KOPT-K1 (cell line): ENCODE results near the gene NBEA.

Experiments used
- H3K27ac ChIP-seq: fragments of 200-600 bp; sonication (generic); 2 replicates; pipeline ENCODE4 v1.5.1; 2016; ENCODE audit warnings: antibody characterized with exemption, mild to moderate bottlenecking, low read depth, low read length; ENCODE audit not compliant: poor library complexity, severe bottlenecking
- H3K36me3 ChIP-seq: fragments of 200-600 bp; sonication (generic); 2 replicates; pipeline ENCODE4 v1.5.1; 2017; ENCODE audit warnings: antibody characterized with exemption, mild to moderate bottlenecking, low read length, moderate library complexity; ENCODE audit not compliant: insufficient read depth
- H3K9me3 ChIP-seq: fragments of 200-600 bp; sonication (generic); 2 replicates; pipeline ENCODE4 v1.5.1; 2017; ENCODE audit warnings: antibody characterized with exemption, low read length, mild to moderate bottlenecking; ENCODE audit not compliant: insufficient read depth, poor library complexity, severe bottlenecking

NBEA gene

DNA sequence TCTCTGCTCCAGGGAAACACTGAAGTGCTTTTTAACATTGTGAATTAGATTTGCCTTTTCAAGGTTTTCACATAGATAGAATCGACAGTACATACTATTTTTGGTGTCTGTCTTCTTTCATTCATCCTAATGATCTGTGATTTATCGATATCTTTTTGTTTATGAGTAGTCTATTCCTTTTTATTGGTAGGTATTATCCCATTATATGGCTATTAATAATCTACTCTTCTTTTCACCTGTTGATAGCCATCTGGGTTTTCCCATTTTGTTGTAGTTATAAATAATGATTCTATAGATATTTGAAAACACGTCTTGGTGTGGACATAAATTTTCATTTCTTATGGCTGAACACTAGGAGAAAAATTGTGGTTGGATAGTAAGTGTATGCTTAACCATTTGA is 271.8 kb downstream of the NBEA start:
- Histone ChIP-seq H3K27ac (no peak overlapping the region), H3K9me3 (no peaks in the 10 kb centered on the region), H3K36me3 (no peaks in the 10 kb centered on the region)

GRCh38 chr13:35216131-35216530 is 274.1 kb downstream of the NBEA start:
- H3K27ac ChIP-seq, result no peak overlapping the region
- H3K9me3 ChIP-seq, result no peaks in the 10 kb centered on the region
- H3K36me3 ChIP-seq, result no peaks in the 10 kb centered on the region

- no peak overlapping the region for H3K27ac ChIP-seq
- H3K36me3 ChIP-seq, result no peaks in the 10 kb centered on the region
- no peaks in the 10 kb centered on the region for H3K9me3 ChIP-seq
Measured at GRCh38 chr13:35219021-35219420, 277.0 kb downstream of the NBEA start.

DNA sequence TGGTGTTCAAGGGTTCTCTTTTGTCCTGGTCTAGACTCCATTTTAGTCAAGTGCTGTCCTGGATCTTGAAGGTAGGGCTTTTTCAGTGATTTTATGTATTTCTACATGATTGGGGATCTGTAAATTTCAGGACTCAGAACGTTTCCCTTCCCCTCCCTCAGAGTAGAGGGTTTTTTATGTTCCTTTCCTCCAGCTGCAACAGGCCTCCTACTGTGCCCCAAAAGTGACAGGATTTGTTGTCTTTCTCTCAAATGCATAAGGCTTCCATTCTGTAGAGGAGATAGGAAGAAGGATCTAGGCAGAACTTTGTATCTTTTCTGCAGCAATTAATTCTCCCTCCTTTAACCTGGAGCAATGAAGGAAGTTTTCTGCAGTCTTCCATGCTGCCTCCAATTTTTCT is 283.1 kb downstream of the NBEA start:
- H3K27ac ChIP-seq, result no peak overlapping the region
- no peaks in the 10 kb centered on the region for H3K9me3 ChIP-seq
- H3K36me3 ChIP-seq, result no peaks in the 10 kb centered on the region

- H3K27ac ChIP-seq, result no peak overlapping the region
- no peaks in the 10 kb centered on the region for H3K36me3 ChIP-seq
- no peaks in the 10 kb centered on the region for H3K9me3 ChIP-seq
Measured at GRCh38 chr13:35225582-35225981, 283.5 kb downstream of the NBEA start.

GRCh38 chr13:35228536-35228935 is 286.5 kb downstream of the NBEA start:
- Histone ChIP-seq H3K27ac (no peak overlapping the region), H3K36me3 (no peaks in the 10 kb centered on the region), H3K9me3 (no peaks in the 10 kb centered on the region)

DNA sequence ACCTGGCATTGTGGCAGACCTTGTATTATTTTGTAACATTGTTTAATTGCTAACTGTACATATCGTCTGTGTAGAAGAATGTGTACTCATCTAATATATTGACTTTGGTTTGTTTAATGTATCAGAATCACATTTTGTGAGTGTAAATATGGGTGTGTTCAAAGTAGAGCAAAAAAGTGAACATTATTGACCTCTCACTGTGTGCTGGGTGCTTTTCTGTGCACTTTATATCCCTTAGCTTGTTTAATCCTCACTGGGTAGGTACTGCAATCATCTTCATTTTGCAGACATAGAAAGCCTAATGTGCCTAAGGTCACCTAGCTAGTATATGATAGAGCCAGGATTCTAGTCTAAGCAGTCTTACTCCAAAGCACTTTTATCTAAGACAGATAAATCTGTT is 289.4 kb downstream of the NBEA start:
- H3K9me3 ChIP-seq, result no peaks in the 10 kb centered on the region
- H3K36me3 ChIP-seq, result no peaks in the 10 kb centered on the region
- no peak overlapping the region for H3K27ac ChIP-seq

DNA sequence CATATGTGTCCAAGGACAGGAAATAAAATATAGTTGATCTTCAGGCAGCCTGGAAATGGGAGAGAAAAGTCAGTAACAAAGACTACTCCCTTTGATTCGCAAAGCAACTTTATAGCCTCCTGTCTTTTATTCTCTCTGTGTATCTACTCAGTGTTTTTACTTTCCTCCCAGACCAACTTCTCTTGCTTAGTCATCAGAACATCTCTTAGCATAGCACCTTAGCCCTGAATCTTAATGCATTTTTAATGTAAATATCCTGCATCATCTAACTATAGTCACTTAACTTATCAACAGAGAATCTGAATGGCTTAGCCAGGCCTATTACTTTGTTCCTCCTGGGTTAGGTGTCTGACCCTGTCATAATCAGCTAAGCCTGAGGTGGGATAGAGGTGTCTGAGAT is 296.2 kb downstream of the NBEA start:
- H3K36me3 ChIP-seq, result no peaks in the 10 kb centered on the region
- H3K9me3 ChIP-seq, result no peaks in the 10 kb centered on the region

GRCh38 chr13:35252536-35253205 is 310.6 kb downstream of the NBEA start:
- no peaks in the 10 kb centered on the region for H3K36me3 ChIP-seq
- H3K9me3 ChIP-seq, result peaks cover 19% of the 10 kb centered on the region
- H3K27ac ChIP-seq, result no peak overlapping the region

More for the DNA sequence above, 296.2 kb downstream of the NBEA start:
- no peak overlapping the region for H3K27ac ChIP-seq

DNA sequence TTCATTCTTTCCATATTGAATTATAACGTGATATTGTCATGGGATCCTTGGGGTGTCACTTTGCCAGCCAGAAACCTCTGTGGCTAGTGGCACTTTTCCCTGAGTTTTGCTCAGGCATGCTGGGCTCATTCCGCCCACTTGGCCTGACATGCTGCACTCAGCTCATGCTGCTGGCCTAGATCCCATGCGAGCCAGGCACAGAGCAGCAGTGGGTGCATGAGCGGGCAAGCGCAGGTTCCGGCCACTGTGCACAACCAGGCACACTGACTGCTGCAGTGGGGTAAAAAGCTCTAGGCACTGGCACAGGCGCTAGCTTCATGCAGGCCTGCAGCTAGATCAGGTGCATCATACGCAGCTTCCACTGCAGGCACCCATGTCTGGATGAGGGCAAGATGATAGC is 313.2 kb downstream of the NBEA start:
- Histone ChIP-seq H3K36me3 (no peaks in the 10 kb centered on the region), H3K9me3 (peaks cover 16% of the 10 kb centered on the region), H3K27ac (no peak overlapping the region)

- no peak overlapping the region for H3K27ac ChIP-seq
Measured at GRCh38 chr13:35256459-35257148, 314.5 kb downstream of the NBEA start.

GRCh38 chr13:35260316-35260715 is 318.2 kb downstream of the NBEA start:
- H3K36me3 ChIP-seq, result no peaks in the 10 kb centered on the region
- H3K9me3 ChIP-seq, result peaks cover 13% of the 10 kb centered on the region
- no peak overlapping the region for H3K27ac ChIP-seq

More at GRCh38 chr13:35256459-35257148, 314.5 kb downstream of the NBEA start:
- H3K9me3 ChIP-seq, result peaks cover 16% of the 10 kb centered on the region
- H3K36me3 ChIP-seq, result no peaks in the 10 kb centered on the region

GRCh38 chr13:35266412-35266811 is 324.3 kb downstream of the NBEA start:
- Histone ChIP-seq H3K27ac (no peak overlapping the region), H3K9me3 (no peaks in the 10 kb centered on the region), H3K36me3 (no peaks in the 10 kb centered on the region)

GRCh38 chr13:35278917-35279316 is 336.8 kb downstream of the NBEA start:
- Histone ChIP-seq H3K27ac (no peak overlapping the region), H3K36me3 (no peaks in the 10 kb centered on the region), H3K9me3 (no peaks in the 10 kb centered on the region)

DNA sequence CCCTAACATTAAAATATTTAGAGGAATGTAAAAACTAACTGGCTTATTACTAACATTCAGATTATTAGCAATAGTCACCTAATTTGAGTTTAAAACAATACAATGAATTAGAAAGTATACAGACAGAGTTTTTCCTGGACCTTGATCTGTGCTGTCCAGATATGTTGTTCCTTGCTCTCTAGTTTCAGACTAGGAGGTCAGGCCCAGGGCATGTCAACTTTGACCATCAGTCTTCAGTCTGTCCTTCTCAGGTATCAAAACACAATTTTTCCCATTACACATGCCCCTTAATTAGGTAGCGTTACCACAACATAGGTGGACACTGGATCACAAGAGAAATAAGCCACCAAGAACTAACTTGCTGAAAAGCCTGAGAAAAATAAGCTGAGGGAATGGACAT is 337.4 kb downstream of the NBEA start:
- no peaks in the 10 kb centered on the region for H3K9me3 ChIP-seq
- H3K36me3 ChIP-seq, result no peaks in the 10 kb centered on the region
- no peak overlapping the region for H3K27ac ChIP-seq

- Histone ChIP-seq H3K27ac (no peak overlapping the region), H3K36me3 (no peaks in the 10 kb centered on the region), H3K9me3 (no peaks in the 10 kb centered on the region)
Measured at GRCh38 chr13:35283856-35284255, 341.8 kb downstream of the NBEA start.
